RWPE2 (cell line): ENCODE measurements around the gene ZRANB3.
"Not testable (repeated sequence)": the region's sequence is repeated elsewhere in the genome, so short reads cannot be mapped to it uniquely, and the experiment has no call there.

Experiments used
- ATAC-seq: fragments of 200-7000 bp; cut with Tn5 transposase; 3 replicates; pipeline ENCODE4 v1.9.1; 2021; ENCODE audit warnings: low read depth
- DNase-seq: peaks from one replicate; pipeline ENCODE4 v3.0.0-alpha.2; 2020; ENCODE audit warnings: low spot score
- H3K27ac ChIP-seq: fragments of 450-650 bp; 2 replicates; pipeline ENCODE4 v1.5.1; 2017; ENCODE audit warnings: mild to moderate bottlenecking; ENCODE audit not compliant: poor library complexity, severe bottlenecking
- H3K27me3 ChIP-seq: fragments of 250-450 bp; sonication (Bioruptor Pico); 2 replicates; pipeline ENCODE4 v1.5.1; 2021; ENCODE audit warnings: mild to moderate bottlenecking, moderate library complexity; ENCODE audit not compliant: insufficient read depth, poor library complexity, severe bottlenecking
- H3K36me3 ChIP-seq: fragments of 250-450 bp; sonication (Bioruptor Pico); 2 replicates; pipeline ENCODE4 v1.5.1; 2020; ENCODE audit warnings: low read depth, mild to moderate bottlenecking, moderate library complexity
- H3K4me1 ChIP-seq: fragments of 250-450 bp; sonication (Bioruptor Pico); 2 replicates; pipeline ENCODE4 v1.5.1; 2021; ENCODE audit warnings: mild to moderate bottlenecking, moderate library complexity; ENCODE audit not compliant: insufficient read depth, poor library complexity, severe bottlenecking
- H3K4me3 ChIP-seq: fragments of 250-450 bp; sonication (Bioruptor Pico); 2 replicates; pipeline ENCODE4 v1.5.1; 2021; ENCODE audit warnings: mild to moderate bottlenecking, moderate library complexity; ENCODE audit not compliant: severe bottlenecking
- H3K9me3 ChIP-seq: fragments of 250-450 bp; sonication (Bioruptor Pico); 2 replicates; pipeline ENCODE4 v1.5.1; 2021; ENCODE audit warnings: mild to moderate bottlenecking, moderate library complexity; ENCODE audit not compliant: severe bottlenecking
- CTCF ChIP-seq: fragments of 450-650 bp; IDR thresholded peaks from one replicate; pipeline ENCODE4 v1.5.1; 2017; ENCODE audit warnings: mild to moderate bottlenecking, moderate library complexity; ENCODE audit not compliant: poor library complexity, severe bottlenecking

The ZRANB3 gene

GRCh38 chr2:135349941-135350340 is 181.1 kb downstream of the ZRANB3 start:
- no peak for ATAC-seq
- 0 out of 2 replicates have a peak, but pooled peaks cover 8% of the 10 kb centered on the region for H3K36me3 ChIP-seq
- no peak overlapping the region for H3K4me3 ChIP-seq
- DNase-seq: no peak
- H3K27ac ChIP-seq: no peak overlapping the region
- H3K4me1 ChIP-seq: no peaks in the 10 kb centered on the region
- TF ChIP-seq CTCF: no peak
- H3K9me3 ChIP-seq: peaks cover 2% of the 10 kb centered on the region
- H3K27me3 ChIP-seq: no peaks in the 10 kb centered on the region

DNA sequence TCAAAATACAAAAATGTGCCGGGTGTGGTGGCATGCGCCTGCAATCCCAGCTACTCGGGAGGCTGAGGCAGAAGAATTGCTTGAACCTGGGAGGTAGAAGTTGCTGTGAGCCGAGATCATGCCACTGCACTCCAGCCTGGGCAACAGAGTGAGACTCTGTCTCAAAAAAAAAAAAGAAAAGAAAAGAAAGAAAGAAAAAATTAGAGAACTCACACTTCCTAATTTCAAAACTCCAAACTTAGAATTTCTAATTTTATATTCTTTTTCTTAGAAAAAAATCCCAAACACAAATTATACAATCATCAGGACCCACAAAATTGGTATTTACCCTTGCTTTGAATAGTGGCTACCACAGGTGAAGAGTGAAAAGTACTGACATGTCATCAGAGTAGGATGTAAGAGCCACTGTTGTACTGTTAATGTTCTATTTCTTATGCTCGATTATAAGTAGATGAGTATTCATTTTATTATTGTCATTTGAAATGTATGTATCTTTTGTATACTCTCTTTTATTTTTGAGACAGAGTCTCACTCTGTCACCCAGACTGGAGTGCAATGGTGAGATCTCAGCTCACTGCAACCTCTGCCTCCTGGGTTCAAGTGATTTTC is 182.8 kb downstream of the ZRANB3 start:
- ATAC-seq: not testable (repeated sequence)

DNA sequence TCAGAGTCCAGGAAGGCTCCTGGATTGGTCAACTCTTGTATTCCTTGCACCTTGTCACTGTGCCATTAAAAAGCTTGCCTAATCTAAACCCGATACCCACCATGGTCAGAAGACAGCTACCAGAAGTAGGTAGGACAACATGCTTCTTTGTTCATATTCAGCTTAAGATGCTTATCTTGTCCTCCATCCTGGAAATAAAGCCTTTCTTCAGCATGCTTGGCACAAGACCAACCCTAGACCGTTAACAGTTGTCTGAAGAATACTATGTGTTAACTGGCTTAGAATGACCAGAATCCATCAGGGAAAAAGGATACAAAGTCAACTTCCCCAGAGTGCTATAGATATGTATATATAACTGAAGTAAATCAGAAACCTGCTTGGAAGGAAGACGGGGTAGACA is 193.9 kb downstream of the ZRANB3 start:
- DNase-seq: no peak
- H3K4me1 ChIP-seq: no peaks in the 10 kb centered on the region
- H3K27me3 ChIP-seq: no peaks in the 10 kb centered on the region
- no peaks in the 10 kb centered on the region for H3K36me3 ChIP-seq
- no peak overlapping the region for H3K4me3 ChIP-seq
- H3K27ac ChIP-seq: no peak overlapping the region
- no peaks in the 10 kb centered on the region for H3K9me3 ChIP-seq
- no peak for ATAC-seq
- no peak for TF ChIP-seq CTCF

More for the DNA sequence above, 182.8 kb downstream of the ZRANB3 start:
- not testable (repeated sequence) for H3K4me1 ChIP-seq, H3K27me3 ChIP-seq, H3K36me3 ChIP-seq, H3K9me3 ChIP-seq, H3K27ac ChIP-seq, DNase-seq, H3K4me3 ChIP-seq

DNA sequence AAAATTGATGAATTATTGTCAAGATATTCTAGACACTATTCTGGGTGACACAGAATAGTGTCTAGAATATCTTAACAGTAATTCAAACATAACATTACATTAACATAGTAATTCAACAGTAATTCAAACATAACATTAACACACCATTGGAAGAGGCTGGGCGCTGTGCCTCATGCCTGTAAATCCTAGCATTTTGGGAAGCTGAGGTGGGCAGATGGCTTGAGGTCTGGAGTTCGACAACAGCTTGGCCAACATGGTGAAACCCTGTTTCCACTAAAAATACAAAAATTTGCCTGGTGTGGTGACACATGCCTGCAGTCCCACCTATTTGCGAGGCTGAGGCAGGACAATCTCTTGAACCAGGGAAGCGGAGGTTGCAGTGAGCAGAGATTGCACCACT is 195.8 kb downstream of the ZRANB3 start:
- no peak for TF ChIP-seq CTCF
- ATAC-seq (no peak), DNase-seq (no peak)
- Histone ChIP-seq H3K9me3 (no peaks in the 10 kb centered on the region), H3K4me1 (no peaks in the 10 kb centered on the region), H3K27ac (no peak overlapping the region), H3K36me3 (no peaks in the 10 kb centered on the region), H3K27me3 (no peaks in the 10 kb centered on the region), H3K4me3 (no peak overlapping the region)

DNA sequence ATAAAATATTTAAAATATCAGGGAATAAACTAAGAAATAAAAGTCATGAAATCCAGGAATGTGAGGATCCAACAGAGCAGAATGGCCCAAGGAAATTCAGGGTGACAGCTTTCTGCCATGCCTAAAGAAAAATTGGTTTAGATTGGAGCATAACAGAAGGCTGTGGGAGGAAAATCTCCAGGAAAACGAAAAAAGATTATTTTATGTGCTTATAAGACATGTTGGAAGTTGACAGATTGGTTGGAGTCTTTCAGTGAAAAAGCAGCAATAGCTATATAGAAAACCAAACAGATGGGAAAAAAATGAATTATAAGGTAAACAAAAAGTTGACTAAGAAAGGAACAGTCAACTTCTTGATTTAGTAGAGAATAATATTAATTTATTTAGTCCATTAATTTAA is 203.9 kb downstream of the ZRANB3 start:
- H3K27ac ChIP-seq: no peak overlapping the region
- TF ChIP-seq CTCF: no peak
- no peaks in the 10 kb centered on the region for H3K9me3 ChIP-seq
- no peaks in the 10 kb centered on the region for H3K4me1 ChIP-seq
- DNase-seq (no peak), ATAC-seq (no peak)
- no peaks in the 10 kb centered on the region for H3K27me3 ChIP-seq
- no peaks in the 10 kb centered on the region for H3K36me3 ChIP-seq
- H3K4me3 ChIP-seq: no peak overlapping the region
